Suprapubic skin (tissue), 4 donors: Measurements from ENCODE around the gene TPM4. TPM values are rescaled to one million over a fixed set of nuclear protein-coding genes. Genes with fewer than 3 reads are reported as not detected.

Source experiments
- DNase-seq, 2 donors: peaks; one replicate each; pipeline ENCODE4 v3.0.0-alpha.2; 2019; ENCODE audit warnings: low spot score in 2 of 2
- H3K27ac ChIP-seq: fragments of 200-600 bp; sonication (generic); one replicate; pipeline ENCODE4 v1.5.1; 2019
- H3K27me3 ChIP-seq: fragments of 200-600 bp; sonication (generic); one replicate; pipeline ENCODE4 v1.5.1; 2019
- H3K36me3 ChIP-seq: fragments of 200-600 bp; sonication (generic); one replicate; pipeline ENCODE4 v1.5.1; 2019
- H3K4me1 ChIP-seq: fragments of 200-600 bp; sonication (generic); one replicate; pipeline ENCODE4 v1.5.1; 2019
- H3K4me3 ChIP-seq: fragments of 200-600 bp; sonication (generic); one replicate; pipeline ENCODE4 v1.5.1; 2019; ENCODE audit warnings: mild to moderate bottlenecking
- H3K9me3 ChIP-seq: fragments of 200-600 bp; sonication (generic); one replicate; pipeline ENCODE4 v1.5.1; 2019
- CTCF ChIP-seq, 2 donors: fragments of 200-600 bp in 1 of 2; fragments of 450-650 bp in 1 of 2; sonication (generic) in 1 of 2; IDR thresholded peaks; one replicate each; pipeline ENCODE4 v1.5.1; 2016 to 2019; ENCODE audit warnings: antibody characterized with exemption in 2 of 2, mild to moderate bottlenecking in 1 of 2, moderate library complexity in 1 of 2
- EP300 ChIP-seq: sonication (generic); formaldehyde crosslinking; IDR thresholded peaks from one replicate; pipeline ENCODE4 v1.6.1; 2017; ENCODE audit warnings: antibody characterized with exemption
- POLR2A ChIP-seq, 2 donors: fragments of 450-650 bp; IDR thresholded peaks; one replicate each; pipeline ENCODE4 v1.6.1; 2017; ENCODE audit warnings: antibody characterized with exemption in 2 of 2, mild to moderate bottlenecking in 2 of 2, moderate library complexity in 2 of 2
- POLR2AphosphoS5 ChIP-seq, 3 donors: sonication (generic); formaldehyde crosslinking; IDR thresholded peaks; one replicate each; pipeline ENCODE4 v1.6.1; 2017; ENCODE audit warnings: antibody characterized with exemption in 3 of 3
- WGBS: methylation state at CpG from one replicate; pipeline ENCODE4 v1.1.5; 2018; 5-methylcytosine and 5-hydroxymethylcytosine counted together
- total RNA-seq, 4 donors: library from RNA; depleted of rRNA; stranded (reverse); fragments of >200 nt; gene quantifications; one replicate each; pipeline ENCODE4 v1.1.0, GENCODE V29; 2016

TPM4 gene
- total RNA-seq, 4 donors from 2014 or later: 195 to 224 (median 205) TPM

GRCh38 chr19:16035601-16036297 is 40.5 kb upstream of the TPM4 start:
- H3K36me3 ChIP-seq: no peaks in the 10 kb centered on the region
- no peak overlapping the region for H3K4me3 ChIP-seq
- peak in 1 of 2 donors; percentile 57 for DNase-seq
- H3K27me3 ChIP-seq: no peaks in the 10 kb centered on the region
- no peaks in the 10 kb centered on the region for H3K4me1 ChIP-seq
- H3K27ac ChIP-seq: no peak overlapping the region
- 100% methylated on average over 1 of the region's 28 CpGs for WGBS
- TF ChIP-seq POLR2A (IDR thresholded peaks at IDR 0.05) (no peak), EP300 (no peak), CTCF (IDR thresholded peaks at IDR 0.05) (no peak), POLR2AphosphoS5 (IDR thresholded peaks at IDR 0.05) (no peak)
- H3K9me3 ChIP-seq: no peaks in the 10 kb centered on the region

- H3K36me3 ChIP-seq: no peaks in the 10 kb centered on the region
- no peak overlapping the region for H3K27ac ChIP-seq
- no peaks in the 10 kb centered on the region for H3K27me3 ChIP-seq
- H3K4me1 ChIP-seq: peaks cover 4% of the 10 kb centered on the region
- no peak for DNase-seq
- H3K4me3 ChIP-seq: no peak overlapping the region
- H3K9me3 ChIP-seq: no peaks in the 10 kb centered on the region
- WGBS: 83% methylated on average over 6 of the region's 10 CpGs
- TF ChIP-seq EP300: no peak
- TF ChIP-seq CTCF (IDR thresholded peaks at IDR 0.05): no peak
- TF ChIP-seq POLR2AphosphoS5 (IDR thresholded peaks at IDR 0.05): no peak
- TF ChIP-seq POLR2A (IDR thresholded peaks at IDR 0.05): no peak
Measured at GRCh38 chr19:16036397-16036925, 39.8 kb upstream of the TPM4 start.

GRCh38 chr19:16036941-16037340 is 39.4 kb upstream of the TPM4 start:
- TF ChIP-seq POLR2AphosphoS5 (IDR thresholded peaks at IDR 0.05) (no peak), CTCF (IDR thresholded peaks at IDR 0.05) (no peak), POLR2A (IDR thresholded peaks at IDR 0.05) (no peak), EP300 (no peak)
- no peaks in the 10 kb centered on the region for H3K9me3 ChIP-seq
- H3K4me1 ChIP-seq: peaks cover 9% of the 10 kb centered on the region
- no peaks in the 10 kb centered on the region for H3K36me3 ChIP-seq
- H3K4me3 ChIP-seq: no peak overlapping the region
- no peaks in the 10 kb centered on the region for H3K27me3 ChIP-seq
- peak in 1 of 2 donors; percentile 69 for DNase-seq
- H3K27ac ChIP-seq: no peak overlapping the region
- WGBS: 71% methylated on average over 7 of the region's 11 CpGs

GRCh38 chr19:16037424-16038195 is 38.7 kb upstream of the TPM4 start:
- Histone ChIP-seq H3K4me1 (peaks cover 10% of the 10 kb centered on the region), H3K4me3 (no peak overlapping the region), H3K27me3 (no peaks in the 10 kb centered on the region), H3K36me3 (no peaks in the 10 kb centered on the region), H3K27ac (no peak overlapping the region), H3K9me3 (no peaks in the 10 kb centered on the region)
- TF ChIP-seq EP300 (no peak), CTCF (IDR thresholded peaks at IDR 0.05) (no peak), POLR2AphosphoS5 (IDR thresholded peaks at IDR 0.05) (no peak), POLR2A (IDR thresholded peaks at IDR 0.05) (no peak)
- peak; percentile 48 to 66 for DNase-seq
- 80% methylated on average over 3 of the region's 17 CpGs for WGBS

GRCh38 chr19:16038196-16038695 is 38.0 kb upstream of the TPM4 start:
- WGBS: 94% methylated on average over 3 of the region's 5 CpGs
- no peak overlapping the region for H3K4me3 ChIP-seq
- no peak for TF ChIP-seq POLR2A (IDR thresholded peaks at IDR 0.05)
- TF ChIP-seq CTCF (IDR thresholded peaks at IDR 0.05): no peak
- TF ChIP-seq EP300: no peak
- TF ChIP-seq POLR2AphosphoS5 (IDR thresholded peaks at IDR 0.05): no peak
- DNase-seq: no peak
- no peaks in the 10 kb centered on the region for H3K9me3 ChIP-seq
- H3K4me1 ChIP-seq: peaks cover 10% of the 10 kb centered on the region
- H3K27me3 ChIP-seq: no peaks in the 10 kb centered on the region
- H3K27ac ChIP-seq: no peak overlapping the region
- H3K36me3 ChIP-seq: no peaks in the 10 kb centered on the region
